ENCODE results near the gene OR5C1. TPM values are rescaled to one million over a fixed set of nuclear protein-coding genes. Genes with fewer than 3 reads are reported as not detected.

Gene OR5C1
- polyA plus RNA-seq, 2 of the 4 experiments (the other 2 are of a cell fraction): not detected

DNA sequence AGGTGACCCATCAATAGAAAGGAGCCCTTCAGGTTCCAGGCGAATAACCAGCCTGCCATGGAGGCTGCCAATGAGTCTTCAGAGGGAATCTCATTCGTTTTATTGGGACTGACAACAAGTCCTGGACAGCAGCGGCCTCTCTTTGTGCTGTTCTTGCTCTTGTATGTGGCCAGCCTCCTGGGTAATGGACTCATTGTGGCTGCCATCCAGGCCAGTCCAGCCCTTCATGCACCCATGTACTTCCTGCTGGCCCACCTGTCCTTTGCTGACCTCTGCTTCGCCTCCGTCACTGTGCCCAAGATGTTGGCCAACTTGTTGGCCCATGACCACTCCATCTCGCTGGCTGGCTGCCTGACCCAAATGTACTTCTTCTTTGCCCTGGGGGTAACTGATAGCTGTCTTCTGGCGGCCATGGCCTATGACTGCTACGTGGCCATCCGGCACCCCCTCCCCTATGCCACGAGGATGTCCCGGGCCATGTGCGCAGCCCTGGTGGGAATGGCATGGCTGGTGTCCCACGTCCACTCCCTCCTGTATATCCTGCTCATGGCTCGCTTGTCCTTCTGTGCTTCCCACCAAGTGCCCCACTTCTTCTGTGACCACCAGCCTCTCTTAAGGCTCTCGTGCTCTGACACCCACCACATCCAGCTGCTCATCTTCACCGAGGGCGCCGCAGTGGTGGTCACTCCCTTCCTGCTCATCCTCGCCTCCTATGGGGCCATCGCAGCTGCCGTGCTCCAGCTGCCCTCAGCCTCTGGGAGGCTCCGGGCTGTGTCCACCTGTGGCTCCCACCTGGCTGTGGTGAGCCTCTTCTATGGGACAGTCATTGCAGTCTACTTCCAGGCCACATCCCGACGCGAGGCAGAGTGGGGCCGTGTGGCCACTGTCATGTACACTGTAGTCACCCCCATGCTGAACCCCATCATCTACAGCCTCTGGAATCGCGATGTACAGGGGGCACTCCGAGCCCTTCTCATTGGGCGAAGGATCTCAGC, 11.6 kb downstream of the OR5C1 start, which contains the start of gene OR1K1:
TSS of gene OR1K1 (plus strand) at position 58 of the 995 bp plus-strand sequence. CDS start at position 58, 0 bp downstream.
- H3K9me3 ChIP-seq: no peaks in the 10 kb centered on the region
- no peak within 1 kb of the TSS for H3K4me3 ChIP-seq
- DNase-seq (ENCODE audit: low read depth in 1 of 2, low spot score in 1 of 2): no peak
- H3K4me1 ChIP-seq: no peaks in the 10 kb centered on the region
- H3K27ac ChIP-seq: no peak within 1 kb of the TSS
- TF ChIP-seq EHMT2 (IDR thresholded peaks at IDR 0.05; ENCODE audit: low read depth): no peak
- TF ChIP-seq NPAS2 (CRISPR knock-in tag; IDR thresholded peaks at IDR 0.05; ENCODE audit: borderline replicate concordance): no peak
- no peak for TF ChIP-seq JUN (IDR thresholded peaks at IDR 0.05)
- TF ChIP-seq, protein P1, sequence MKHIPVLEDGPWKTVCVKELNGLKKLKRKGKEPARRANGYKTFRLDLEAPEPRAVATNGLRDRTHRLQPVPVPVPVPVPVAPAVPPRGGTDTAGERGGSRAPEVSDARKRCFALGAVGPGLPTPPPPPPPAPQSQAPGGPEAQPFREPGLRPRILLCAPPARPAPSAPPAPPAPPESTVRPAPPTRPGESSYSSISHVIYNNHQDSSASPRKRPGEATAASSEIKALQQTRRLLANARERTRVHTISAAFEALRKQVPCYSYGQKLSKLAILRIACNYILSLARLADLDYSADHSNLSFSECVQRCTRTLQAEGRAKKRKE (CRISPR knock-in tag; IDR thresholded peaks at IDR 0.05; ENCODE audit: low read depth): no peak
- TF ChIP-seq CEBPB (IDR thresholded peaks at IDR 0.05): no peak
- no peak for TF ChIP-seq SREBF2 (IDR thresholded peaks at IDR 0.05)
- no peak for TF ChIP-seq POLR2AphosphoS2 (conservative IDR thresholded peaks at IDR 0.05; ENCODE audit: low read length)
- no peak for ATAC-seq
- WGBS (ENCODE audit: missing lambda C conversion rate): 76% methylated on average over 30 of the region's 30 CpGs
- CTCF ChIA-PET: interaction anchor here (0.6 to 1.7 kb wide), 4 partner anchors 9 to 346 kb away, joined by 3 to 7 read pairs (median 3); no protein-coding TSS in a partner anchor
- H3K4me2 ChIP-seq: no peak within 1 kb of the TSS
- POLR2A ChIA-PET: no interaction called here
- no peak for FAIRE-seq

- CTCF ChIA-PET: interaction anchor here (0.9 to 9.8 kb wide), 4 partner anchors 10 to 708 kb away, joined by 3 to 108 read pairs (median 29); no protein-coding TSS in a partner anchor
- ATAC-seq: no peak
- TF ChIP-seq FOSL2 (IDR thresholded peaks at IDR 0.05): no peak
- TF ChIP-seq FOSL2 (CRISPR knock-in tag; IDR thresholded peaks at IDR 0.05): peak; percentile 36; the same call in 1 of the 2 replicates
- TF ChIP-seq PHF8 (IDR thresholded peaks at IDR 0.05; ENCODE audit: borderline replicate concordance, low read depth): no peak
- 76% methylated on average over 4 of the region's 4 CpGs for WGBS (ENCODE audit: missing lambda C conversion rate)
- Histone ChIP-seq H3K4me1 (no peaks in the 10 kb centered on the region), H3K9me3 (0 out of 3 replicates have a peak, but pooled peaks cover 5% of the 10 kb centered on the region), H3K27ac (no peak overlapping the region), H3K4me3 (no peak overlapping the region), H3K4me2 (no peak overlapping the region)
- DNase-seq (ENCODE audit: low read depth in 1 of 2, low spot score in 1 of 2): no peak
- POLR2A ChIA-PET: no interaction called here
- FAIRE-seq: no peak
Measured at GRCh38 chr9:122806661-122807060, 17.9 kb downstream of the OR5C1 start.

DNA sequence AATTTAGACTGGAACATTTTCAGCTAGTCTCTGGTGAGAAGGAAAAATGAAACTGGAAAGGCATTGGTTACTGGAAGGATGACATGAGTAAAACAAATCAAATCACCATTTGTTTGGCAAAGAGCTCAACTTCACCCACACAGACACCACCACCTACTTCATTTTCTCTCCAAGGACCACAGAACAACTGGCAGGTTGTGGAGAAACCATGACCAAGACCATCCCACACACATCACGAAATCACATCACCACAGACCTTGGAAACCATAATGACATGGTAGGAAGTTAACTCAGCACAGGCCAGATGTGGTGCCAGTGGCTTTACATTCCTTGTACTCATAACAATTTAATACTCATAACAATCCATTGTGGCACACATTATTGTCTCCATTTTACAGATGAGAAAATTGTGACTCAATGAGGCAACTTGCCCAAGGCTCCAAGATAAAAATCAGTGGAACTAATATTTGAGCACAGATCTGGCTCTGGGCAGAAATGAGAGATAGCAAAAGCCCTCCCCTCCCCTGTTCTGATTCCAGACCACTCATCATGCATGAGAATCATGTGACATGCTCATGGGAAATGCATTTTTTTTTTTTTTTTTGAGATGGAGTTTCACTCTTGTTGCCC, 18.7 kb downstream of the OR5C1 start:
- ChIA-PET CTCF (interaction anchor here (0.7 to 9.8 kb wide), 8 partner anchors 9 to 709 kb away, joined by 3 to 108 read pairs (median 7); no protein-coding TSS in a partner anchor), POLR2A (no interaction called here)
- DNase-seq (ENCODE audit: low read depth in 1 of 2, low spot score in 1 of 2) (no peak), ATAC-seq (no peak), FAIRE-seq (no peak)
- 18% methylated on average over 1 of the region's 1 CpG for WGBS (ENCODE audit: missing lambda C conversion rate)
- no peak for TF ChIP-seq EHMT2 (IDR thresholded peaks at IDR 0.05; ENCODE audit: low read depth)
- TF ChIP-seq ZC3H11A (IDR thresholded peaks at IDR 0.05): no peak
- TF ChIP-seq NPAS2 (CRISPR knock-in tag; IDR thresholded peaks at IDR 0.05; ENCODE audit: borderline replicate concordance): no peak
- no peak for TF ChIP-seq FOSB (CRISPR knock-in tag; IDR thresholded peaks at IDR 0.05)
- no peak for TF ChIP-seq FOSL2 (IDR thresholded peaks at IDR 0.05)
- TF ChIP-seq FOSL2 (CRISPR knock-in tag; IDR thresholded peaks at IDR 0.05): no peak
- no peak for TF ChIP-seq JUNB (IDR thresholded peaks at IDR 0.05)
- TF ChIP-seq PHF8 (IDR thresholded peaks at IDR 0.05; ENCODE audit: borderline replicate concordance, low read depth): no peak
- no peak for TF ChIP-seq JUN (IDR thresholded peaks at IDR 0.05)
- TF ChIP-seq REST (IDR thresholded peaks at IDR 0.05): no peak
- no peak for TF ChIP-seq RCOR1 (IDR thresholded peaks at IDR 0.05; ENCODE audit: low read depth, low read length)
- TF ChIP-seq HOXB5 (CRISPR knock-in tag; IDR thresholded peaks at IDR 0.05): no peak
- no peak for TF ChIP-seq MYC (IDR thresholded peaks at IDR 0.05; ENCODE audit: borderline replicate concordance, low read length)
- no peak for TF ChIP-seq ESRRA (IDR thresholded peaks at IDR 0.05; ENCODE audit: borderline replicate concordance, low read length)
- TF ChIP-seq TP53 (CRISPR knock-in tag; IDR thresholded peaks at IDR 0.05): no peak
- no peak for TF ChIP-seq USF2 (IDR thresholded peaks at IDR 0.05)
- TF ChIP-seq KDM1A (IDR thresholded peaks at IDR 0.05; ENCODE audit: low read depth): no peak
- no peak for TF ChIP-seq MAFK (IDR thresholded peaks at IDR 0.05; ENCODE audit: partially characterized antibody)
- Histone ChIP-seq H3K9me3 (0 out of 3 replicates have a peak, but pooled peaks cover 5% of the 10 kb centered on the region), H3K4me2 (no peak overlapping the region), H3K27ac (no peak overlapping the region), H3K4me1 (no peaks in the 10 kb centered on the region), H3K4me3 (no peak overlapping the region)

All from A549 (cell line).